B cell (primary cell): ENCODE data around the gene RIC8A. TPM values are rescaled to one million over a fixed set of nuclear protein-coding genes. Genes with fewer than 3 reads are reported as not detected.

Experiments
- ATAC-seq: fragments of 200-7000 bp; cut with Tn5 transposase; one replicate; pipeline ENCODE4 v1.10.0; 2021; ENCODE audit warnings: low read depth, mild to moderate bottlenecking, moderate number of reproducible peaks, moderate library complexity
- CTCF ChIA-PET: fragments of 350-600 bp; sonication (Branson Sonifier 250); formaldehyde crosslinking; loops from one replicate; lab custom pipeline; 2021; ENCODE audit warnings: antibody characterized with exemption, inconsistent platforms; lab: Charles Lee
- POLR2A ChIA-PET: fragments of 350-600 bp; sonication (Branson Sonifier 250); formaldehyde crosslinking; loops from one replicate; lab custom pipeline; 2021; ENCODE audit warnings: antibody characterized with exemption; lab: Charles Lee
- DNase-seq: peaks from one replicate; pipeline ENCODE4 v3.0.0; 2013
- H2AFZ ChIP-seq: 2 replicates; pipeline ENCODE4 v1.6.1; 2012; ENCODE audit warnings: mild to moderate bottlenecking, low read depth, low read length; ENCODE audit not compliant: insufficient read depth, poor library complexity, severe bottlenecking
- H3K27ac ChIP-seq, 2 donors: 1 replicate in 1 of 2; 2 replicates in 1 of 2; pipeline ENCODE4 v1.5.1; 2012 to 2013; ENCODE audit warnings: low read length in 2 of 2, mild to moderate bottlenecking in 2 of 2, moderate library complexity in 1 of 2
- H3K27me3 ChIP-seq, 4 experiments: fragments of 200-600 bp in 1 of 4; sonication (generic) in 1 of 4; replicated peaks in 1 of 4; 1 replicate in 2 of 4; 2 replicates in 2 of 4; pipeline versions ENCODE4 v1.6.1 to v1.7.0; 2013 to 2016; ENCODE audit warnings: low read length in 3 of 4, mild to moderate bottlenecking in 2 of 4, mixed read lengths in 1 of 4, moderate library complexity in 1 of 4; ENCODE audit not compliant: insufficient read depth in 4 of 4, control insufficient read depth in 3 of 4; ENCODE audit errors: control extremely low read depth in 1 of 4
- H3K36me3 ChIP-seq, 2 experiments: replicated peaks in 1 of 2; 1 replicate in 1 of 2; 2 replicates in 1 of 2; pipeline versions ENCODE4 v1.6.1 to v1.7.1; 2013; ENCODE audit warnings: low read length in 1 of 2; ENCODE audit not compliant: insufficient read depth in 2 of 2, control insufficient read depth in 1 of 2; ENCODE audit errors: control extremely low read depth in 1 of 2, extremely low read depth in 1 of 2
- H3K4me1 ChIP-seq, 2 donors: fragments of 200-600 bp in 1 of 2; sonication (generic) in 1 of 2; 1 replicate in 1 of 2; 2 replicates in 1 of 2; pipeline versions ENCODE4 v1.5.1 to v1.6.1; 2013 to 2017; ENCODE audit warnings: low read length in 2 of 2; ENCODE audit not compliant: control insufficient read depth in 2 of 2, insufficient read depth in 2 of 2
- H3K4me2 ChIP-seq: replicated peaks from 2 replicates; pipeline ENCODE3; 2012; ENCODE audit warnings: mild to moderate bottlenecking, low read depth, low read length; ENCODE audit not compliant: poor library complexity, severe bottlenecking
- H3K4me3 ChIP-seq, 5 experiments: fragments of 200-600 bp in 1 of 5; sonication (generic) in 1 of 5; 1 replicate in 3 of 5; 2 replicates in 2 of 5; pipeline versions ENCODE4 v1.5.1 to v1.7.0; 2011 to 2016; ENCODE audit warnings: low read length in 4 of 5, mild to moderate bottlenecking in 4 of 5, low read depth in 2 of 5, control low read depth in 1 of 5, moderate library complexity in 1 of 5; ENCODE audit not compliant: insufficient read depth in 1 of 5; ENCODE audit errors: control extremely low read depth in 1 of 5, extremely low read depth in 1 of 5
- H3K79me2 ChIP-seq: fragments of 200-600 bp; sonication (generic); one replicate; pipeline ENCODE4 v1.6.0; 2016; ENCODE audit warnings: low read length; ENCODE audit not compliant: control insufficient read depth, insufficient read depth
- H3K9ac ChIP-seq: fragments of 200-600 bp; sonication (generic); 2 replicates; pipeline ENCODE4 v1.6.1; 2017; ENCODE audit warnings: mild to moderate bottlenecking, low read length, moderate library complexity
- H3K9me3 ChIP-seq, 3 donors: one replicate each; pipeline versions ENCODE4 v1.6.1 to v1.7.1; 2013; ENCODE audit warnings: low read length in 2 of 3; ENCODE audit not compliant: control insufficient read depth in 2 of 3, insufficient read depth in 1 of 3; ENCODE audit errors: control extremely low read depth in 1 of 3
- H4K20me1 ChIP-seq: 2 replicates; pipeline ENCODE4 v1.6.0; 2012; ENCODE audit warnings: mild to moderate bottlenecking, low read length; ENCODE audit not compliant: insufficient read depth, control insufficient read depth, poor library complexity, severe bottlenecking
- H3K27ac Mint-ChIP-seq: one replicate; pipeline ENCODE4 v1.8.0; 2021; ENCODE audit warnings: mixed read lengths
- H3K27me3 Mint-ChIP-seq: one replicate; pipeline ENCODE4 v1.8.0; 2021; ENCODE audit warnings: mixed read lengths
- H3K4me1 Mint-ChIP-seq: one replicate; pipeline ENCODE4 v1.8.0; 2021; ENCODE audit warnings: mixed read lengths
- H3K4me3 Mint-ChIP-seq: one replicate; pipeline ENCODE4 v1.8.0; 2021; ENCODE audit warnings: mixed read lengths
- H3K9me3 Mint-ChIP-seq: one replicate; pipeline ENCODE4 v1.8.0; 2022; ENCODE audit warnings: mixed read lengths; ENCODE audit not compliant: insufficient read depth
- CTCF ChIP-seq: fragments of 200-600 bp; IDR thresholded peaks from one replicate; pipeline ENCODE4 v1.8.0; 2022; ENCODE audit warnings: antibody characterized with exemption, mild to moderate bottlenecking
- EZH2 ChIP-seq: IDR thresholded peaks from 2 replicates; pipeline ENCODE4 v1.6.1; 2012; ENCODE audit warnings: borderline replicate concordance, low read depth, mild to moderate bottlenecking, moderate library complexity, low read length; ENCODE audit not compliant: insufficient read depth, poor library complexity, severe bottlenecking
- WGBS: methylation state at CpG from one replicate; pipeline ENCODE4 v1.1.5; 2013; ENCODE audit warnings: missing lambda C conversion rate; ENCODE audit not compliant: insufficient coverage; 5-methylcytosine and 5-hydroxymethylcytosine counted together
- intact Hi-C: fragments of 100-400 bp; cut with micrococcal nuclease; formaldehyde crosslinking; loops from one replicate; pipeline ENCODE4 v1.10.0; 2022
- polyA plus RNA-seq: library from polyadenylated mRNA; depleted of rRNA; stranded (reverse); fragments of >200 nt; gene quantifications from 2 replicates; pipeline ENCODE4 v1.2.3, GENCODE V29; 2012
- total RNA-seq, 2 donors: library from RNA; stranded (reverse); fragments of 120-200 nt in 1 of 2; gene quantifications; 1 replicate in 1 of 2; 2 replicates in 1 of 2; pipeline versions ENCODE4 v1.2.3 to v1.2.4, GENCODE V29; 2013 to 2022

RIC8A gene
- total and polyA plus RNA-seq, 2 donors (not counting 1 experiment from before 2014, with no cell fraction given), result 100 to 102 TPM

- intact Hi-C loops, result loop anchor here (2.0 kb wide), 3 partner anchors 17 to 113 kb away; no protein-coding TSS in a partner anchor
These were observed 44.0 kb downstream of the RIC8A start for GRCh38 chr11:251550-251949.

More at GRCh38 chr11:251550-251949, 44.0 kb downstream of the RIC8A start:
- H3K4me3 Mint-ChIP-seq, result no peak overlapping the region
- ChIA-PET CTCF (interaction anchor here (0.5 to 6.2 kb wide), 31 partner anchors 8 to 199 kb away, joined by 3 to 82 read pairs (median 18); partner anchors contain the start of genes BET1L, IFITM2, IFITM5 and NLRP6), POLR2A (interaction anchor here (1.2 to 1.7 kb wide), 6 partner anchors 16 to 111 kb away, joined by 3 to 9 read pairs (median 4); no protein-coding TSS in a partner anchor)
- Histone ChIP-seq H3K4me1 (peaks cover 0 to 5% of the 10 kb centered on the region in 2 donors), H3K27ac (no peak overlapping the region), H3K9ac (no peak overlapping the region), H3K9me3 (no peaks in the 10 kb centered on the region), H3K36me3 (peaks cover 2 to 65% of the 10 kb centered on the region in 2 experiments), H3K4me3 (no peak overlapping the region), H3K79me2 (peaks cover 5% of the 10 kb centered on the region), H4K20me1 (no peaks in the 10 kb centered on the region), H3K27me3 (no peaks in the 10 kb centered on the region), H2AFZ (no peak overlapping the region), H3K4me2 (no peak overlapping the region)
- no peak for TF ChIP-seq EZH2
- TF ChIP-seq CTCF, result no peak
- H3K9me3 Mint-ChIP-seq, result no peaks in the 10 kb centered on the region
- H3K27me3 Mint-ChIP-seq, result no peaks in the 10 kb centered on the region
- H3K27ac Mint-ChIP-seq, result peak overlapping the region; percentile 50
- DNase-seq (no peak), ATAC-seq (no peak)
- peaks cover 7% of the 10 kb centered on the region for H3K4me1 Mint-ChIP-seq
- 93% methylated on average over 7 of the region's 10 CpGs for WGBS
